GM12878 (cell line): ENCODE results near the gene ZFP64. TPM values are rescaled to one million over a fixed set of nuclear protein-coding genes. Genes with fewer than 3 reads are reported as not detected.

Experiments used
- ASH2L ChIP-seq: fragments of 300-600, 200-600 bp; sonication (generic); IDR thresholded peaks from 2 replicates; pipeline ENCODE4 v1.6.1; 2017; ENCODE audit warnings: low read depth, mild to moderate bottlenecking, borderline replicate concordance
- ATF7 ChIP-seq: fragments of 450-650 bp; IDR thresholded peaks from 2 replicates; pipeline ENCODE4 v1.6.1; 2016; ENCODE audit warnings: low read depth, mild to moderate bottlenecking
- EED ChIP-seq: sonication (generic); IDR thresholded peaks from 2 replicates; pipeline ENCODE4 v1.6.1; 2016; ENCODE audit warnings: antibody characterized with exemption, low read depth
- EP300 ChIP-seq, 2 experiments: fragments of 150-350 bp in 1 of 2; IDR thresholded peaks; 2 replicates each; pipeline ENCODE4 v1.6.1; 2011 to 2012; ENCODE audit warnings: low read depth in 2 of 2, low read length in 2 of 2, borderline replicate concordance in 1 of 2, improper control_type of control experiment in 1 of 2, inconsistent platforms in 1 of 2; ENCODE audit not compliant: control insufficient read depth in 1 of 2
- KAT2A ChIP-seq: conservative IDR thresholded peaks from 2 replicates; pipeline ENCODE4 v1.6.1; 2011; ENCODE audit warnings: low read depth, low read length; ENCODE audit not compliant: control insufficient read depth
- POLR2A ChIP-seq: IDR thresholded peaks from 2 replicates; pipeline ENCODE4 v1.6.1; 2011; ENCODE audit warnings: low read depth, mild to moderate bottlenecking, low read length
- SIN3A ChIP-seq: IDR thresholded peaks from 2 replicates; pipeline ENCODE4 v1.6.1; 2012; ENCODE audit warnings: low read depth, low read length, improper control_type of control experiment
- TCF12 ChIP-seq: IDR thresholded peaks from 2 replicates; pipeline ENCODE4 v1.6.1; 2011; ENCODE audit warnings: low read depth, mild to moderate bottlenecking, low read length
- polyA plus RNA-seq, 11 experiments: library from polyadenylated mRNA; depleted of rRNA in 4 of 11; unstranded in 6 of 11; stranded (reverse) in 5 of 11; fragments of >200 nt; fragmentation: Nextera tagmentation in 4 of 11; fragmentation: Illumina TruSeq in 1 of 11; extraction: Ambion mirVana in 4 of 11; extraction: Trizol in 1 of 11; gene quantifications; 1 replicate in 1 of 11; 2 replicates in 10 of 11; pipeline versions ENCODE4 v1.2.1 to v1.2.3, GENCODE V29; 2011 to 2016; ENCODE audit warnings: inconsistent platforms in 2 of 11, missing spikeins in 2 of 11, low read depth in 1 of 11
- total RNA-seq, 4 experiments: library from RNA; depleted of rRNA in 3 of 4; stranded (reverse); fragments of >200 nt in 3 of 4; fragmentation: Illumina TruSeq in 1 of 4; extraction: Trizol in 1 of 4; gene quantifications; 2 replicates each; pipeline versions ENCODE4 v1.2.1 to v1.2.3, GENCODE V29; 2013 to 2021
- TF ChIP-seq, protein P1 (sequence below): IDR thresholded peaks from 2 replicates; pipeline ENCODE4 v1.6.1; 2012; ENCODE audit warnings: improper control_type of control experiment, low read depth, low read length; ENCODE audit not compliant: insufficient replicate concordance
- TF ChIP-seq, protein P2 (sequence below), 3 experiments: IDR thresholded peaks in 2 of 3; conservative IDR thresholded peaks in 1 of 3; 2 replicates each; pipeline ENCODE4 v1.5.1; 2011; ENCODE audit warnings: low read depth in 3 of 3, low read length in 3 of 3, mild to moderate bottlenecking in 3 of 3, control low read depth in 2 of 3, moderate library complexity in 2 of 3, inconsistent platforms in 1 of 3, mixed read lengths in 1 of 3; ENCODE audit not compliant: control insufficient read depth in 2 of 3, insufficient read depth in 1 of 3; ENCODE audit errors: extremely low read depth in 1 of 3
- TF ChIP-seq, protein P3 (sequence below): fragments of 150-350 bp; IDR thresholded peaks from 2 replicates; pipeline ENCODE4 v1.6.1; 2016; ENCODE audit warnings: low read depth, low read length
- TF ChIP-seq, protein P4 (sequence below): IDR thresholded peaks from 2 replicates; pipeline ENCODE4 v1.6.1; 2011; ENCODE audit warnings: borderline replicate concordance, low read depth, mild to moderate bottlenecking, moderate library complexity, mixed read lengths, low read length; ENCODE audit not compliant: insufficient read depth; ENCODE audit errors: extremely low read length
- TF ChIP-seq, protein P5 (sequence below): fragments of 450-650 bp; IDR thresholded peaks from 2 replicates; pipeline ENCODE4 v1.6.1; 2017; ENCODE audit warnings: mild to moderate bottlenecking, low read depth, inconsistent platforms; ENCODE audit not compliant: poor library complexity, severe bottlenecking

ZFP64 gene
- total and polyA plus RNA-seq, 10 of the 15 experiments (the other 5 are each of a cell fraction or from before 2014, with no cell fraction given) = 2.3 to 21.8 (median 11.8) TPM

DNA sequence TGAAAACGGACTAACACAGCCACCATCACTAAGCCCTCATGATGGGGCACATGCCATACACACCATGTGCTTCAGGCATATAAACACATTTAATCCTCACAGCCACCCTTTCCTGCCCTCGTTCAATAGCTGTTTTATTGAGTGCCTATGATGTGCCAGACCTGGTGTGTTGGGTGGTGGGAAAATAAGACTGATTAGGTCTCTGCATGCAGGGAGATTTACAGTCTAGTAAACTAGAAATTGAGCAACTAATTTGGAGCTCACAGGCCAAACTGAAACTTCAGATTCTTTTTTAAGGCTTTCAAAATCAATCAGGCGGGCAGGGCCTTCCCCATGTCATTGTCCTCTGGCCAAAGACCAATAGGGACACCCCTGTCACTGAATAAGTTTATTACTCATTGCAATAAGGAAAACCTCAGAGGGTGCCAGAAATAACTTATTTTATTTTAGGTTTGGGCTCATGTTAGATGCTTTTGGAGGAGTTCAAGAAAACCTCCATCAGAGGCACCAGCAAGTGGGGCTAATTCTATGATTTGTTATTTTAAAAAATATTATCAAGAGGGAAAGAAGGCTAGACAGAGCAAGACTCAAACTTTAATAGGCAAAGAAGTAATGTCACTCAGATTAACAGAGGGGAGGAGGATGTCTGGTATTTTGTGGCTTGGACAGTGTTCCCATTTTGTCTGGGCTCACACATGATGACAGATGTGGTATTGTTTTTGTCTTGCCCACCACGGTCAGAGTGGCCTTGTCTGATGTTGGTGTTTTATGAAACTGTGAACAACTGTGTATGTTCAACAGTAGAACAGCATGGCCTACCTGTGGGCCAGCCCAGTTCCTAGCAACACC, 12.0 kb downstream of the ZFP64 start (continued):
- TF ChIP-seq, protein P1, sequence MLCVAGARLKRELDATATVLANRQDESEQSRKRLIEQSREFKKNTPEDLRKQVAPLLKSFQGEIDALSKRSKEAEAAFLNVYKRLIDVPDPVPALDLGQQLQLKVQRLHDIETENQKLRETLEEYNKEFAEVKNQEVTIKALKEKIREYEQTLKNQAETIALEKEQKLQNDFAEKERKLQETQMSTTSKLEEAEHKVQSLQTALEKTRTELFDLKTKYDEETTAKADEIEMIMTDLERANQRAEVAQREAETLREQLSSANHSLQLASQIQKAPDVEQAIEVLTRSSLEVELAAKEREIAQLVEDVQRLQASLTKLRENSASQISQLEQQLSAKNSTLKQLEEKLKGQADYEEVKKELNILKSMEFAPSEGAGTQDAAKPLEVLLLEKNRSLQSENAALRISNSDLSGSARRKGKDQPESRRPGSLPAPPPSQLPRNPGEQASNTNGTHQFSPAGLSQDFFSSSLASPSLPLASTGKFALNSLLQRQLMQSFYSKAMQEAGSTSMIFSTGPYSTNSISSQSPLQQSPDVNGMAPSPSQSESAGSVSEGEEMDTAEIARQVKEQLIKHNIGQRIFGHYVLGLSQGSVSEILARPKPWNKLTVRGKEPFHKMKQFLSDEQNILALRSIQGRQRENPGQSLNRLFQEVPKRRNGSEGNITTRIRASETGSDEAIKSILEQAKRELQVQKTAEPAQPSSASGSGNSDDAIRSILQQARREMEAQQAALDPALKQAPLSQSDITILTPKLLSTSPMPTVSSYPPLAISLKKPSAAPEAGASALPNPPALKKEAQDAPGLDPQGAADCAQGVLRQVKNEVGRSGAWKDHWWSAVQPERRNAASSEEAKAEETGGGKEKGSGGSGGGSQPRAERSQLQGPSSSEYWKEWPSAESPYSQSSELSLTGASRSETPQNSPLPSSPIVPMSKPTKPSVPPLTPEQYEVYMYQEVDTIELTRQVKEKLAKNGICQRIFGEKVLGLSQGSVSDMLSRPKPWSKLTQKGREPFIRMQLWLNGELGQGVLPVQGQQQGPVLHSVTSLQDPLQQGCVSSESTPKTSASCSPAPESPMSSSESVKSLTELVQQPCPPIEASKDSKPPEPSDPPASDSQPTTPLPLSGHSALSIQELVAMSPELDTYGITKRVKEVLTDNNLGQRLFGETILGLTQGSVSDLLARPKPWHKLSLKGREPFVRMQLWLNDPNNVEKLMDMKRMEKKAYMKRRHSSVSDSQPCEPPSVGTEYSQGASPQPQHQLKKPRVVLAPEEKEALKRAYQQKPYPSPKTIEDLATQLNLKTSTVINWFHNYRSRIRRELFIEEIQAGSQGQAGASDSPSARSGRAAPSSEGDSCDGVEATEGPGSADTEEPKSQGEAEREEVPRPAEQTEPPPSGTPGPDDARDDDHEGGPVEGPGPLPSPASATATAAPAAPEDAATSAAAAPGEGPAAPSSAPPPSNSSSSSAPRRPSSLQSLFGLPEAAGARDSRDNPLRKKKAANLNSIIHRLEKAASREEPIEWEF = peak; percentile 66
- TF ChIP-seq KAT2A = no peak
- TF ChIP-seq ATF7 = peak; percentile 92
- peak; percentile 65 for TF ChIP-seq POLR2A
- TF ChIP-seq TCF12 = 0 out of 2 replicates have a peak, but pooled peaks have one; percentile 28
- TF ChIP-seq, protein P2, sequence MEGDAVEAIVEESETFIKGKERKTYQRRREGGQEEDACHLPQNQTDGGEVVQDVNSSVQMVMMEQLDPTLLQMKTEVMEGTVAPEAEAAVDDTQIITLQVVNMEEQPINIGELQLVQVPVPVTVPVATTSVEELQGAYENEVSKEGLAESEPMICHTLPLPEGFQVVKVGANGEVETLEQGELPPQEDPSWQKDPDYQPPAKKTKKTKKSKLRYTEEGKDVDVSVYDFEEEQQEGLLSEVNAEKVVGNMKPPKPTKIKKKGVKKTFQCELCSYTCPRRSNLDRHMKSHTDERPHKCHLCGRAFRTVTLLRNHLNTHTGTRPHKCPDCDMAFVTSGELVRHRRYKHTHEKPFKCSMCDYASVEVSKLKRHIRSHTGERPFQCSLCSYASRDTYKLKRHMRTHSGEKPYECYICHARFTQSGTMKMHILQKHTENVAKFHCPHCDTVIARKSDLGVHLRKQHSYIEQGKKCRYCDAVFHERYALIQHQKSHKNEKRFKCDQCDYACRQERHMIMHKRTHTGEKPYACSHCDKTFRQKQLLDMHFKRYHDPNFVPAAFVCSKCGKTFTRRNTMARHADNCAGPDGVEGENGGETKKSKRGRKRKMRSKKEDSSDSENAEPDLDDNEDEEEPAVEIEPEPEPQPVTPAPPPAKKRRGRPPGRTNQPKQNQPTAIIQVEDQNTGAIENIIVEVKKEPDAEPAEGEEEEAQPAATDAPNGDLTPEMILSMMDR (IDR thresholded peaks at IDR 0.05 in 2 of 3, conservative IDR thresholded peaks at IDR 0.05 in 1 of 3; ENCODE audit: control insufficient read depth in 2 of 3, extremely low read depth in 1 of 3, insufficient read depth in 1 of 3, low read depth in 3 of 3, low read length in 3 of 3) = no peak
- TF ChIP-seq, protein P3, sequence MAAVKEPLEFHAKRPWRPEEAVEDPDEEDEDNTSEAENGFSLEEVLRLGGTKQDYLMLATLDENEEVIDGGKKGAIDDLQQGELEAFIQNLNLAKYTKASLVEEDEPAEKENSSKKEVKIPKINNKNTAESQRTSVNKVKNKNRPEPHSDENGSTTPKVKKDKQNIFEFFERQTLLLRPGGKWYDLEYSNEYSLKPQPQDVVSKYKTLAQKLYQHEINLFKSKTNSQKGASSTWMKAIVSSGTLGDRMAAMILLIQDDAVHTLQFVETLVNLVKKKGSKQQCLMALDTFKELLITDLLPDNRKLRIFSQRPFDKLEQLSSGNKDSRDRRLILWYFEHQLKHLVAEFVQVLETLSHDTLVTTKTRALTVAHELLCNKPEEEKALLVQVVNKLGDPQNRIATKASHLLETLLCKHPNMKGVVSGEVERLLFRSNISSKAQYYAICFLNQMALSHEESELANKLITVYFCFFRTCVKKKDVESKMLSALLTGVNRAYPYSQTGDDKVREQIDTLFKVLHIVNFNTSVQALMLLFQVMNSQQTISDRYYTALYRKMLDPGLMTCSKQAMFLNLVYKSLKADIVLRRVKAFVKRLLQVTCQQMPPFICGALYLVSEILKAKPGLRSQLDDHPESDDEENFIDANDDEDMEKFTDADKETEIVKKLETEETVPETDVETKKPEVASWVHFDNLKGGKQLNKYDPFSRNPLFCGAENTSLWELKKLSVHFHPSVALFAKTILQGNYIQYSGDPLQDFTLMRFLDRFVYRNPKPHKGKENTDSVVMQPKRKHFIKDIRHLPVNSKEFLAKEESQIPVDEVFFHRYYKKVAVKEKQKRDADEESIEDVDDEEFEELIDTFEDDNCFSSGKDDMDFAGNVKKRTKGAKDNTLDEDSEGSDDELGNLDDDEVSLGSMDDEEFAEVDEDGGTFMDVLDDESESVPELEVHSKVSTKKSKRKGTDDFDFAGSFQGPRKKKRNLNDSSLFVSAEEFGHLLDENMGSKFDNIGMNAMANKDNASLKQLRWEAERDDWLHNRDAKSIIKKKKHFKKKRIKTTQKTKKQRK = no peak
- TF ChIP-seq EP300 (IDR thresholded peaks at IDR 0.05; ENCODE audit: borderline replicate concordance in 1 of 2, control insufficient read depth in 1 of 2, low read depth in 2 of 2, low read length in 2 of 2) = peak in 1 of 2 experiments; percentile 79; a peak in 3 of 4 replicates
- TF ChIP-seq, protein P4, sequence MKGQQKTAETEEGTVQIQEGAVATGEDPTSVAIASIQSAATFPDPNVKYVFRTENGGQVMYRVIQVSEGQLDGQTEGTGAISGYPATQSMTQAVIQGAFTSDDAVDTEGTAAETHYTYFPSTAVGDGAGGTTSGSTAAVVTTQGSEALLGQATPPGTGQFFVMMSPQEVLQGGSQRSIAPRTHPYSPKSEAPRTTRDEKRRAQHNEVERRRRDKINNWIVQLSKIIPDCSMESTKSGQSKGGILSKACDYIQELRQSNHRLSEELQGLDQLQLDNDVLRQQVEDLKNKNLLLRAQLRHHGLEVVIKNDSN = no peak
- TF ChIP-seq ASH2L = peak; percentile 60; the same call in 1 of the 2 replicates
- TF ChIP-seq, protein P5, sequence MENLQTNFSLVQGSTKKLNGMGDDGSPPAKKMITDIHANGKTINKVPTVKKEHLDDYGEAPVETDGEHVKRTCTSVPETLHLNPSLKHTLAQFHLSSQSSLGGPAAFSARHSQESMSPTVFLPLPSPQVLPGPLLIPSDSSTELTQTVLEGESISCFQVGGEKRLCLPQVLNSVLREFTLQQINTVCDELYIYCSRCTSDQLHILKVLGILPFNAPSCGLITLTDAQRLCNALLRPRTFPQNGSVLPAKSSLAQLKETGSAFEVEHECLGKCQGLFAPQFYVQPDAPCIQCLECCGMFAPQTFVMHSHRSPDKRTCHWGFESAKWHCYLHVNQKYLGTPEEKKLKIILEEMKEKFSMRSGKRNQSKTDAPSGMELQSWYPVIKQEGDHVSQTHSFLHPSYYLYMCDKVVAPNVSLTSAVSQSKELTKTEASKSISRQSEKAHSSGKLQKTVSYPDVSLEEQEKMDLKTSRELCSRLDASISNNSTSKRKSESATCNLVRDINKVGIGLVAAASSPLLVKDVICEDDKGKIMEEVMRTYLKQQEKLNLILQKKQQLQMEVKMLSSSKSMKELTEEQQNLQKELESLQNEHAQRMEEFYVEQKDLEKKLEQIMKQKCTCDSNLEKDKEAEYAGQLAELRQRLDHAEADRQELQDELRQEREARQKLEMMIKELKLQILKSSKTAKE = peak; percentile 100
- 0 out of 2 replicates have a peak, but pooled peaks have one; percentile 68 for TF ChIP-seq EED
- TF ChIP-seq SIN3A = no peak
